MCF 10A (cell line): Measurements from ENCODE around the gene P2RX6. TPM values are rescaled to one million over a fixed set of nuclear protein-coding genes. Genes with fewer than 3 reads are reported as not detected.

Source experiments
- BruUV-seq: library from RNA; stranded (reverse); fragments of 400-500 nt; replicated peaks from 2 replicates; lab custom pipeline; 2021; lab: Mats Ljungman, UMichigan
- CTCF ChIA-PET: fragments of 300-600 bp; sonication (Branson Sonifier 250); formaldehyde crosslinking; extraction: SDS; loops from one replicate; lab custom pipeline; 2021; ENCODE audit warnings: antibody characterized with exemption, inconsistent platforms; lab: Yijun Ruan, JAX
- POLR2A ChIA-PET: fragments of 300-600, 350-650 bp; sonication (Branson Sonifier 250); formaldehyde crosslinking; extraction: SDS; loops from one replicate; lab custom pipeline; 2020; ENCODE audit warnings: antibody characterized with exemption, inconsistent platforms; lab: Yijun Ruan, JAX
- DNase-seq: peaks from one replicate; pipeline ENCODE4 v3.0.0-alpha.2; 2018; ENCODE audit not compliant: unreplicated experiment
- H3K27ac Mint-ChIP-seq: one replicate; pipeline ENCODE4 v1.8.0; 2022; ENCODE audit warnings: mild to moderate bottlenecking, low read depth, mixed read lengths; ENCODE audit not compliant: unreplicated experiment
- H3K27me3 Mint-ChIP-seq: one replicate; pipeline ENCODE4 v1.8.0; 2022; ENCODE audit warnings: mixed read lengths; ENCODE audit not compliant: insufficient read depth, unreplicated experiment
- H3K36me3 Mint-ChIP-seq: one replicate; pipeline ENCODE4 v1.8.0; 2022; ENCODE audit warnings: mild to moderate bottlenecking, moderate library complexity, mixed read lengths; ENCODE audit not compliant: insufficient read depth, unreplicated experiment
- H3K4me1 Mint-ChIP-seq: one replicate; pipeline ENCODE4 v1.8.0; 2022; ENCODE audit warnings: mixed read lengths; ENCODE audit not compliant: insufficient read depth, unreplicated experiment
- H3K4me3 Mint-ChIP-seq: one replicate; pipeline ENCODE4 v1.8.0; 2022; ENCODE audit warnings: mild to moderate bottlenecking, moderate library complexity, mixed read lengths; ENCODE audit not compliant: unreplicated experiment
- H3K9me3 Mint-ChIP-seq: one replicate; pipeline ENCODE4 v1.8.0; 2022; ENCODE audit warnings: mixed read lengths; ENCODE audit not compliant: unreplicated experiment
- CTCF ChIP-seq: fragments of 200-600 bp; IDR thresholded peaks from one replicate; pipeline ENCODE4 v1.8.0; 2022; ENCODE audit warnings: antibody characterized with exemption, mild to moderate bottlenecking; ENCODE audit not compliant: unreplicated experiment
- intact Hi-C: fragments of 100-400 bp; cut with micrococcal nuclease; formaldehyde crosslinking; loops from 2 replicates; pipeline ENCODE4 v1.14.1; 2022
- total RNA-seq: library from RNA; stranded (reverse); gene quantifications from 2 replicates; pipeline ENCODE4 v1.2.3, GENCODE V29; 2022

The P2RX6 gene
- total RNA-seq, 1 experiment from 2014 or later = 0.19 TPM

- no TSS peak for BruUV-seq
- intact Hi-C loops = no loop called here
- no peak for DNase-seq
These were observed 2.2 kb upstream of the P2RX6 start for GRCh38 chr22:21012446-21013407.

GRCh38 chr22:21013657-21014201 lies 1.2 kb upstream of the P2RX6 start:
- DNase-seq = no peak
- POLR2A ChIA-PET = interaction anchor here (0.6 to 3.5 kb wide), 5 partner anchors 11 to 55 kb away, joined by 3 to 17 read pairs (median 5); no protein-coding TSS in a partner anchor
- Mint-ChIP-seq H3K4me3 (peak overlapping the region; percentile 80), H3K9me3 (no peaks in the 10 kb centered on the region), H3K36me3 (peaks cover 9% of the 10 kb centered on the region), H3K27ac (no peak overlapping the region), H3K4me1 (peaks cover 22% of the 10 kb centered on the region), H3K27me3 (no peaks in the 10 kb centered on the region)
- BruUV-seq = no TSS peak
- no peak for TF ChIP-seq CTCF
- CTCF ChIA-PET = no interaction called here
- intact Hi-C loops = no loop called here

More at GRCh38 chr22:21012446-21013407, 2.2 kb upstream of the P2RX6 start:
- Mint-ChIP-seq H3K4me1 (peaks cover 22% of the 10 kb centered on the region), H3K36me3 (peaks cover 8% of the 10 kb centered on the region), H3K27me3 (no peaks in the 10 kb centered on the region), H3K9me3 (no peaks in the 10 kb centered on the region), H3K27ac (no peak overlapping the region), H3K4me3 (no peak overlapping the region)
- CTCF ChIA-PET = interaction anchor here (1.1 kb wide), 1 partner anchor 10 kb away, joined by 3 read pairs; the partner anchor contains the start of gene THAP7
- TF ChIP-seq CTCF = no peak
- POLR2A ChIA-PET = interaction anchor here (0.6 to 3.5 kb wide), 4 partner anchors 10 to 56 kb away, joined by 3 to 17 read pairs (median 5); no protein-coding TSS in a partner anchor

DNA sequence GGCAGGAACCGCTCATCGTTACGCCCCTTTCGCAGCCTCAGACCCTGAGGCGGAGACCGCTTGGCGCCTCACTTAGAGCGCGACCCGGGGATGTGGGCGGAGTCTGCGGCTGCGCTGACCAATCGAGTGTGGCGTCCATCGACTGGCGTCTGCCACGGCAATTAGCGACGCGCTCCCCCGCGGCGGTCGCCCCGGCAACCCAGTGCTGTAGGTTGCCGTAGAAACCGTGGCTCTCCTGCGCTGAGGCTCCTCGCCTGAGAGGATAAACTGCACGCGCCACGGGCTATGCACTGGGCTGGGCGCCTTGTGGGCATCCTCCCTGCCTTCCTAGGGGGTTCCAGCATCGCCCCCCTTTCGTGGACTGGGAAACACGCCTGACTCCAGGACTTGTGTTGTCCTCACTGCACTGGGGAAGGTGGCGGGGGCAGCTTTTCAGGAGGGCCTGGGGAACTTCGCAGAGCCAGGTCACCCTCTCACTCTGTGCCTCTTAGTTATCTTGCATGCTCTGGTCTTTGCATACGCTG lies 701 bp upstream of the P2RX6 start:
- POLR2A ChIA-PET = interaction anchor here (0.6 to 3.5 kb wide), 8 partner anchors 11 to 1158 kb away, joined by 4 to 21 read pairs (median 6); partner anchors contain the start of gene THAP7
- CTCF ChIA-PET = interaction anchor here (0.6 kb wide), 1 partner anchor 11 kb away, joined by 4 read pairs; no protein-coding TSS in a partner anchor
- Mint-ChIP-seq H3K4me3 (peak overlapping the region; percentile 80), H3K27me3 (no peaks in the 10 kb centered on the region), H3K9me3 (no peaks in the 10 kb centered on the region), H3K4me1 (peaks cover 22% of the 10 kb centered on the region), H3K36me3 (peaks cover 9% of the 10 kb centered on the region), H3K27ac (no peak overlapping the region)
- intact Hi-C loops = no loop called here
- no peak for TF ChIP-seq CTCF
- BruUV-seq = no TSS peak
- peak; percentile 35 for DNase-seq
